ENCODE results near the gene RNF130. TPM values are rescaled to one million over a fixed set of nuclear protein-coding genes. Genes with fewer than 3 reads are reported as not detected.

Gene RNF130
- total RNA-seq, 1 donor from 2014 or later = 7.7 TPM

GRCh38 chr5:179953987-179954386 is 117.6 kb downstream of the RNF130 start:
- no peak overlapping the region for H3K4me3 Mint-ChIP-seq
- intact Hi-C loops (cut with micrococcal nuclease) = no loop called here
- H3K36me3 Mint-ChIP-seq (ENCODE audit: low read depth) = no peaks in the 10 kb centered on the region
- no peaks in the 10 kb centered on the region for H3K9me3 Mint-ChIP-seq
- DNase-seq (ENCODE audit: low spot score) = no peak
- peaks cover 6% of the 10 kb centered on the region for H3K27me3 Mint-ChIP-seq (ENCODE audit: insufficient read depth)
- H3K4me1 Mint-ChIP-seq (ENCODE audit: low read depth) = no peaks in the 10 kb centered on the region
- no peak overlapping the region for H3K27ac Mint-ChIP-seq

GRCh38 chr5:179936976-179937681 is 134.4 kb downstream of the RNF130 start:
- DNase-seq (ENCODE audit: low spot score) = no peak
- Mint-ChIP-seq H3K27ac (no peak overlapping the region), H3K27me3 (ENCODE audit: insufficient read depth) (peaks cover 12% of the 10 kb centered on the region), H3K4me1 (ENCODE audit: low read depth) (no peaks in the 10 kb centered on the region), H3K36me3 (ENCODE audit: low read depth) (no peaks in the 10 kb centered on the region), H3K4me3 (no peak overlapping the region), H3K9me3 (no peaks in the 10 kb centered on the region)
- intact Hi-C loops (cut with micrococcal nuclease) = no loop called here

GRCh38 chr5:179930788-179931473 is 140.6 kb downstream of the RNF130 start:
- DNase-seq (ENCODE audit: low spot score) = no peak
- no peak overlapping the region for H3K4me3 Mint-ChIP-seq
- H3K36me3 Mint-ChIP-seq (ENCODE audit: low read depth) = no peaks in the 10 kb centered on the region
- no peaks in the 10 kb centered on the region for H3K4me1 Mint-ChIP-seq (ENCODE audit: low read depth)
- no peak overlapping the region for H3K27ac Mint-ChIP-seq
- intact Hi-C loops (cut with micrococcal nuclease) = no loop called here
- peaks cover 3% of the 10 kb centered on the region for H3K27me3 Mint-ChIP-seq (ENCODE audit: insufficient read depth)
- H3K9me3 Mint-ChIP-seq = no peaks in the 10 kb centered on the region

DNA sequence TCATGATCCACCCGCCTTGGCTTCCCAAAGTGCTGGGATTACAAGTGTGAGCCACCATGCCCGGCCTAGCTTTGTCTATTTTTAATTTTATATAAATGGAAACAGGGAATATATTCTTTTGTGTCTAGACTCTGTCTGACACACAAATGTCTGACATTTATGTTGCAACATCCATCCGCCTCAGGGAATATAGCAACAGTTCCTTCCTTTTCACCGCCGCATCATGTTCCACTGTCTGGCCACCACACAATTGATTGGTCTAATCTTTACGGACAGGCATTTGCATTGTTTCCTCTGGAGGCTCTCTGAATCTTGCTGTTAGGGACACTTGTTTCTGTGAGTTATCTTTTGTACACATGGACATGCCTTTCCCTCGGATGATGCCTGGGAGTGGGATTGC is 143.7 kb downstream of the RNF130 start:
- H3K36me3 Mint-ChIP-seq (ENCODE audit: low read depth) = no peaks in the 10 kb centered on the region
- no peaks in the 10 kb centered on the region for H3K9me3 Mint-ChIP-seq
- no peak for DNase-seq (ENCODE audit: low spot score)
- H3K4me3 Mint-ChIP-seq = no peak overlapping the region
- peaks cover 2% of the 10 kb centered on the region for H3K27me3 Mint-ChIP-seq (ENCODE audit: insufficient read depth)
- no peak overlapping the region for H3K27ac Mint-ChIP-seq
- no peaks in the 10 kb centered on the region for H3K4me1 Mint-ChIP-seq (ENCODE audit: low read depth)
- intact Hi-C loops (cut with micrococcal nuclease) = no loop called here

- Mint-ChIP-seq H3K9me3 (no peaks in the 10 kb centered on the region), H3K36me3 (ENCODE audit: low read depth) (no peaks in the 10 kb centered on the region), H3K4me1 (ENCODE audit: low read depth) (no peaks in the 10 kb centered on the region), H3K27me3 (ENCODE audit: insufficient read depth) (no peaks in the 10 kb centered on the region), H3K27ac (no peak overlapping the region), H3K4me3 (no peak overlapping the region)
- DNase-seq (ENCODE audit: low spot score) = no peak
- intact Hi-C loops (cut with micrococcal nuclease) = no loop called here
Measured at GRCh38 chr5:179926657-179927056, 144.9 kb downstream of the RNF130 start.

DNA sequence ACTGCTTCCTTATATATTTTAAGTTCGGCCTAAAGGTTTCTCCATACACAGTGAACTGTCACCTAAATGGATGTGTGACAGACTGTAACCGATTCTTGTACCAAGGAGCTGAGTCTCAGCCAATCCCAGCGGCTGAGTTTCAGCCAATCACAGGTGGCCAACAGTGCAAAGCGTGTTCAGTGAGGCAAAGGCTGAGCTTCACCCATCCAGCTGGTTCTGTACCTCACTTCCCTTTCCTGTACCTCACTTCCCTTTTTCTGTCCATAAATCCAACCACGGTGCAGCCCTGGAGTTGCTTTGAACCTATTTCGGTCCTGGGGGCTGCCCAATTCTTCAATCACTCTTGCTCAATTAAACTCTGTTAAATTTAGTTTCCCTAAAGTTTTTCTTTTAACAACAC is 148.1 kb downstream of the RNF130 start:
- DNase-seq (ENCODE audit: low spot score) = no peak
- Mint-ChIP-seq H3K4me1 (ENCODE audit: low read depth) (no peaks in the 10 kb centered on the region), H3K9me3 (no peaks in the 10 kb centered on the region), H3K36me3 (ENCODE audit: low read depth) (no peaks in the 10 kb centered on the region), H3K4me3 (no peak overlapping the region), H3K27ac (no peak overlapping the region), H3K27me3 (ENCODE audit: insufficient read depth) (no peaks in the 10 kb centered on the region)
- intact Hi-C loops (cut with micrococcal nuclease) = no loop called here

- H3K36me3 Mint-ChIP-seq (ENCODE audit: low read depth) = no peaks in the 10 kb centered on the region
- no peak overlapping the region for H3K4me3 Mint-ChIP-seq
- no peaks in the 10 kb centered on the region for H3K9me3 Mint-ChIP-seq
- H3K4me1 Mint-ChIP-seq (ENCODE audit: low read depth) = no peaks in the 10 kb centered on the region
- H3K27me3 Mint-ChIP-seq (ENCODE audit: insufficient read depth) = no peaks in the 10 kb centered on the region
- intact Hi-C loops (cut with micrococcal nuclease) = no loop called here
- DNase-seq (ENCODE audit: low spot score) = no peak
- H3K27ac Mint-ChIP-seq = no peak overlapping the region
Measured at GRCh38 chr5:179920175-179920574, 151.4 kb downstream of the RNF130 start.

DNA sequence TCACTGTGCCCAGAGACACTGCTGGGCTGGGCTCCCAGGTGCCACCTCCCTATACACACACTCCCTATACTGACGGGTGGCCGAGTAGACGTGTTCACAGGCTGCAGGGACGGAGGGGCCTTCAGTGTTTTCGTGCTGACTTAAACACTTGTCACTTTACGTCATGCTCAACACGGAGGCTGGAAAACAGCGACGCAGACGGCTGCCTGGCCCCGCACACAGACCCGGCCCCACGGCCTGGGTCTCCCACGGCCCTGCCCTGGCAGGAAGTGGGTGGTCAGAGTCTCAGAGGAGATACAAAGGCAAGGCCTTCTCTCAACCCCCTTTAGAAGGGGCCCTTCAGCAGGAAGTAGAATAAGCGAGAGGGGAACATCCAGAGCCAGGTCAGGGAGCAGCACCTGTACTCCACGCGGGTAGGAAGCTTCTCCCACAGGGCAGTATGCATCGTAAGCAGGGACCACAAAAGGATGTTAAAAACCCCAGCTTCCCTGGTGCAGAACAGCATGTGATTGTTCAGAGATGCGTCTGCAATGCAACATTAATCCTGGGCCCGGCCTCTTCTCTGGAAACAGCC is 152.0 kb downstream of the RNF130 start:
- H3K27ac Mint-ChIP-seq = no peak overlapping the region
- H3K4me3 Mint-ChIP-seq = no peak overlapping the region
- H3K9me3 Mint-ChIP-seq = no peaks in the 10 kb centered on the region
- no peaks in the 10 kb centered on the region for H3K27me3 Mint-ChIP-seq (ENCODE audit: insufficient read depth)
- no peaks in the 10 kb centered on the region for H3K4me1 Mint-ChIP-seq (ENCODE audit: low read depth)
- DNase-seq (ENCODE audit: low spot score) = no peak
- intact Hi-C loops (cut with micrococcal nuclease) = no loop called here
- no peaks in the 10 kb centered on the region for H3K36me3 Mint-ChIP-seq (ENCODE audit: low read depth)

DNA sequence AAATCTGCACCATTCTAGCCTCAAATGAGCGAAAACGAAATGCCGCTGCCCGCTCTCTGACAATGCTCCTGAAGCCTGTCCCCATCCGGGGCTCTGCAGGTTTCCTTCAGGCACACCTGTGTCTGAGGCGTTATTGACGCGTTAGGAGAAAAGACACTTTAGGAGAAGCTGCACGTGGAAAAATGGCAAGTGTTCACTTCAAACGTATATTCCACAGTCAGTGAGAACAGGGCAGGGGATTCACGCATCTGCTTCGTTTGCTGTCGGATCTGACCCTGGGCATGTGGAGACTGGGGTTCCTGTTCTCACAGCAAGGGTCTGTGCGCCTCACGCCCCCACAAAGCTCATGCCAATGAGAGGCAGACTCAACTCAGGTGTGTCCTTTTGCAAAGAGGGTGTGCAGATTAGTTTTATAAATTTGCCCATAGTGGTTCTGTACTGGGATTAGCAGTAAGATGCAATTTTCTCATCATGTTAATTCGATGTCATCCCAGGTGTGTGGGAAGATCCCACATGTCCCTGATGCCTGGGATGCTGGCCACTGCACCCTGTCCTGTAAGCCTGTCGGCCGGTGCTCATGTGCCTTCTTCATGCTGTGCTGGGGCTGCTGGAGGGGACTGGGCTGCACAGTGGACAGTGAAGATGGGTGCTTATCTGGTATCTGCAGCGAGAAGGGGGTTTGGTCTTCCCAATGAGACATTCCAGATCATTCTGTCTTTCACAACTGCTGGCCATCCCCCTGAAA is 152.6 kb downstream of the RNF130 start:
- Mint-ChIP-seq H3K36me3 (ENCODE audit: low read depth) (no peaks in the 10 kb centered on the region), H3K4me3 (no peak overlapping the region), H3K27ac (no peak overlapping the region), H3K9me3 (no peaks in the 10 kb centered on the region), H3K27me3 (ENCODE audit: insufficient read depth) (no peaks in the 10 kb centered on the region), H3K4me1 (ENCODE audit: low read depth) (no peaks in the 10 kb centered on the region)
- no peak for DNase-seq (ENCODE audit: low spot score)
- intact Hi-C loops (cut with micrococcal nuclease) = no loop called here

DNA sequence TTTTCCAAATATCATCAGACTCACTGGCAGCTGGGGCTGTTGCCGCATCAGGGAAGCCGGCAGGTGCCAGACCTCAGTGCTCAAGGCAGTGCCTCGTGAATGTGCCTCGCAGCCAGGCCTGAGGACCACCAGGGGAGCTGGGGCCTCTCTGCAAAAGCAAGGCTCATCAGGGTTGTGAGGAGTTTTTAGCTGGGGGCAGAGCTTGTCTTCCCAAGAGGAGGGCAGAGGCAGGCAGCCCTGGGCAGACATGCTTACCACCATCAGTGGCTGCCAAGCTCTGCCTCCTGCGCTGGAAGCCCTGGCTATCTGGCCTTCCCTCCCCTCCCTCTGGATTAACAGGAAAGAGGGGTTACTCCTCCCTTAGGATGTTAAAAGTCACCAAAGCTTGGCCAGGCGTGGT is 155.0 kb downstream of the RNF130 start:
- intact Hi-C loops (cut with micrococcal nuclease) = no loop called here
- H3K9me3 Mint-ChIP-seq = no peaks in the 10 kb centered on the region
- no peaks in the 10 kb centered on the region for H3K4me1 Mint-ChIP-seq (ENCODE audit: low read depth)
- DNase-seq (ENCODE audit: low spot score) = no peak
- H3K36me3 Mint-ChIP-seq (ENCODE audit: low read depth) = no peaks in the 10 kb centered on the region
- no peak overlapping the region for H3K4me3 Mint-ChIP-seq
- H3K27me3 Mint-ChIP-seq (ENCODE audit: insufficient read depth) = peaks cover 2% of the 10 kb centered on the region
- H3K27ac Mint-ChIP-seq = no peak overlapping the region

GRCh38 chr5:179915406-179915935 is 156.1 kb downstream of the RNF130 start:
- no peak overlapping the region for H3K27ac Mint-ChIP-seq
- H3K36me3 Mint-ChIP-seq (ENCODE audit: low read depth) = no peaks in the 10 kb centered on the region
- H3K27me3 Mint-ChIP-seq (ENCODE audit: insufficient read depth) = peaks cover 2% of the 10 kb centered on the region
- intact Hi-C loops (cut with micrococcal nuclease) = no loop called here
- H3K4me3 Mint-ChIP-seq = no peak overlapping the region
- no peaks in the 10 kb centered on the region for H3K4me1 Mint-ChIP-seq (ENCODE audit: low read depth)
- no peaks in the 10 kb centered on the region for H3K9me3 Mint-ChIP-seq
- no peak for DNase-seq (ENCODE audit: low spot score)

DNA sequence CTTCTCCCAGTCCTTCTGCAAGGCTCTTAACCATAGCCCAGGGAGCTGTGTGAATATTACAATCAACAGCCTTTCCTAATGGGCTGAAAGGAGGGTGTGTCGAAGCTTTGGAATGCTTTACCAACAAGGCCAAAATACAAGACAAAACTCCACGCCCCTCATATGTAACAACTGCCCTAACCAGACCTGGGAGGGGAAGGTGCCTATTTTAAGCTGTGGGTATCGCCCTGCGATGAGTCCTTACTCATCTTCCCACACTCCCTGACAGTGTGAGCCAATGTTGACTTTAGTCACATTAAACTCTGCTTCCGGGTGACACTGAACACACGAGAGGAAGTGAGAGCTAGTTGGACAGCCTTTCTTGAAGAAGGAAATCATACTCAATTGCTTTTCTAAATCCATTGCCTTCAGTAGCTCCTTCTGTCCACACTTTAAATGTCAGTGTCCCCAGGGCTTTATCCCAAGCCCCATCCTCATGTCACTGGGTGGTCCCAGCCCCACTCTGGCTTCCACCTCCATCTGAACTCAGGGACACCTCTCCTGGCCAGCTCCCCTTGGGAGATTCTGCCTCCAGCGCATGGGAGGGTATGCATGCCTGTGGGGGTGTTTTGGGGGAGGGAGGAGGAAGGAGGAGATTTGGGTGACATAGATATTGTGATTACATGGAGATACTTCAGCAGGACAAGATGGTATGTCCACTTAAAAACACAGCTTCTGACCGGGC is 157.4 kb downstream of the RNF130 start:
- no peak overlapping the region for H3K27ac Mint-ChIP-seq
- no peaks in the 10 kb centered on the region for H3K4me1 Mint-ChIP-seq (ENCODE audit: low read depth)
- peaks cover 2% of the 10 kb centered on the region for H3K27me3 Mint-ChIP-seq (ENCODE audit: insufficient read depth)
- H3K9me3 Mint-ChIP-seq = no peaks in the 10 kb centered on the region
- intact Hi-C loops (cut with micrococcal nuclease) = no loop called here
- no peak overlapping the region for H3K4me3 Mint-ChIP-seq
- no peak for DNase-seq (ENCODE audit: low spot score)
- H3K36me3 Mint-ChIP-seq (ENCODE audit: low read depth) = no peaks in the 10 kb centered on the region
